Psoas muscle (tissue), 8 donors: ENCODE data around the gene MYEOV. TPM values are rescaled to one million over a fixed set of nuclear protein-coding genes. Genes with fewer than 3 reads are reported as not detected.

Experiments
- ATAC-seq, 4 donors: fragments of 200-7000 bp; cut with Tn5 transposase; one replicate each; pipeline ENCODE4 v1.9.1; 2020; ENCODE audit warnings: moderate library complexity in 3 of 4, mild to moderate bottlenecking in 2 of 4
- DNase-seq, 2 donors: peaks; one replicate each; pipeline ENCODE4 v3.0.0-alpha.2; 2020
- H3K27ac ChIP-seq: fragments of 200-600 bp; one replicate; pipeline ENCODE4 v1.8.0; 2022
- H3K27me3 ChIP-seq, 3 donors: fragments of 200-600 bp in 1 of 3; one replicate each; pipeline versions ENCODE4 v1.6.1 to v1.8.0; 2013 to 2022; ENCODE audit warnings: low read length in 2 of 3, mild to moderate bottlenecking in 2 of 3, moderate library complexity in 1 of 3; ENCODE audit not compliant: insufficient read depth in 3 of 3
- H3K36me3 ChIP-seq, 2 donors: fragments of 200-600 bp in 1 of 2; one replicate each; pipeline versions ENCODE4 v1.6.1 to v1.8.0; 2013 to 2022; ENCODE audit warnings: low read depth in 1 of 2, mild to moderate bottlenecking in 1 of 2, moderate library complexity in 1 of 2; ENCODE audit not compliant: insufficient read depth in 1 of 2
- H3K4me1 ChIP-seq: fragments of 200-600 bp; one replicate; pipeline ENCODE4 v1.8.0; 2022
- H3K4me3 ChIP-seq: fragments of 200-600 bp; one replicate; pipeline ENCODE4 v1.8.0; 2022; ENCODE audit warnings: mild to moderate bottlenecking
- H3K9me3 ChIP-seq: fragments of 200-600 bp; one replicate; pipeline ENCODE4 v1.8.0; 2022
- CTCF ChIP-seq: fragments of 200-600 bp; IDR thresholded peaks from one replicate; pipeline ENCODE4 v1.8.0; 2022; ENCODE audit warnings: antibody characterized with exemption
- WGBS, 3 donors: extraction: QIAGEN DNeasy Blood & Tissue Kit; methylation state at CpG; one replicate each; pipeline versions ENCODE4 v1.1.6 to v1.1.7; 2013; 5-methylcytosine and 5-hydroxymethylcytosine counted together
- intact Hi-C, 2 donors: fragments of 100-400 bp; cut with DNase I; formaldehyde crosslinking; loops; one replicate each; pipeline versions ENCODE4 v1.11.0 to v1.14.2; 2022
- polyA plus RNA-seq, 3 donors: library from polyadenylated mRNA; stranded (reverse); fragments of 200-250 nt; gene quantifications; one replicate each; pipeline ENCODE4 v1.2.3, GENCODE V29; 2013
- total RNA-seq, 4 donors: library from RNA; stranded (reverse); fragmentation: NEBNext Ultra II Directional in 2 of 4; extraction: Animal tissue kit (Norgen Biotek cat#: 25700) in 2 of 4; gene quantifications; one replicate each; pipeline versions ENCODE4 v1.2.1 to v1.2.4, GENCODE V29; 2021 to 2023
- donor health status: healthy with polysubstance abuse.
- donor health status: DM: no; HTN: no; CAD: no; lungs with moderate emphysema.
- donor health status: Bipolar disorder and iron deficiency.
- donor health status: healthy.
- donor health status: DM: yes; HTN: yes; CAD: no.
- donor health status: DM: no; HTN: no; CAD: no.
- donor health status: DM: no; HTN: no; CAD: no.
- donor health status: DM: yes; HTN: yes; CAD: no.

MYEOV gene
- total and polyA plus RNA-seq, 7 donors: 0.09 to 0.27 (median 0.14) TPM; not detected in 3

DNA sequence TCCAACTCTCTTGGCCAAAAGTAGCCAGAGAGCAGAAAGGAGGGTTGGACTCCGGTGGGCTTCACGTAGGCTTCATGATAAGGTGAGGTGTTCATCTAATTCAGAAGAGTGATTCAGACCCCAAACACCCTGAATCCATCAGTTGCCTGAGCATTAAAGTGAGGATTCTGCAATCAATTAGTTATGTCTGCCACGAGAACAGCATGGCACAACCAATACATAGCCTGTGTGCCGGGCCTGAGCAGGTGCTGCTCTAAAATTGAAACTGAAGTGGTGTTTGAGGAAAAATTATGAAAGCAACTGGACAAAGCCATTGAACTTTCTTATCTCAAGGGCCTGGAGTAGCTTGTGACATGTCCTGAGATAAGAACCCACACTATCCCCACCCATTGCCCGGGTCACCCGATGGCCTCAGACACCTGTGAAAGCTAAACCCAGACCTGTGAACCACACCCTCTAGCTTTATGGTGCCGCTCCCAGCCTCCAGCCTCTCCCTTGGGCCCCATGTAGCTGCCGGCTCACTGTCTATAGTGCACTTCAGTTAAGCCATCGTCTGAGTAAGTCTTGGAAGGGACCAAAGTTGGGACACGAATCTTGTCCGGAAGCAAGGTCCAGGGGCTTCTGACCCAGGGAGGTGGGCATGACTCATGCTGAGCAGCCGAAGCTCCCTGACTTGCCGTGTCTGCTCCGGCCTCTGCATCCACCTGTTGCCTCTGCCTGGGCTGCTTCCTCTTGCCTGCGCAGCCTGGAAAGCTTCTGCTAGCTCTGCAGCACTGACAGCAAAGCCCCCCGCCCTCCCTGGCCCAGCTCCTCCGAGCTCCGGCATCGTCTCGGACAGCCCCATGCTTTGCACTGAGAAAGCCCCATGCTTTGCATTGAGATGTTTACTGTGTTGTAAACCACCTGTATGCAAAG lies 5.7 kb upstream of the MYEOV start:
- Histone ChIP-seq H3K27me3 (peaks cover 0 to 14% (median 6%) of the 10 kb centered on the region in 3 donors), H3K4me3 (no peak overlapping the region), H3K36me3 (no peaks in the 10 kb centered on the region), H3K4me1 (no peaks in the 10 kb centered on the region), H3K27ac (no peak overlapping the region), H3K9me3 (no peaks in the 10 kb centered on the region)
- DNase-seq (peak in 1 of 2 donors; percentile 18), ATAC-seq (no peak)
- intact Hi-C loops: no loop called here
- no peak for TF ChIP-seq CTCF
- WGBS, 3 donors: 70 to 77% (median 74%) methylated on average over 20 of the region's 20 CpGs

DNA sequence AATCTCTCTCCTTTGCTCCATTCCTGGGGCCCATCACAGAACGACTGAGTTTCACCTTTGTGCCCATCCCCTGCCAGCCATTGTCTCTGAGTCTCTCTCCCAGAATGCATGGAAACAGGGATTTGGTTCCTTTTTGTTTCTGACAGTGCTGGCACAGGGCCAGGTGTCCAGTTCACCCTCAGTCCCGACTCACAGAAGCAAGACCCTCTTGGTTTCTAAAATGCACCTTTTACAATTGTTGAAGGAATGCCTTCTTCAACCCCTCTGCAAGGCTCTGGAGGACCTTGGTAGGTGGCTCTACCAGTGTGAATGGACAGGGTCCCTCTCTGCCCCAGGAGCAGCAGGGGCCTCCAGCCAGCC lies 5.1 kb upstream of the MYEOV start:
- Histone ChIP-seq H3K27me3 (peaks cover 0 to 14% (median 6%) of the 10 kb centered on the region in 3 donors), H3K36me3 (no peaks in the 10 kb centered on the region), H3K4me3 (no peak overlapping the region), H3K27ac (no peak overlapping the region), H3K9me3 (no peaks in the 10 kb centered on the region), H3K4me1 (no peaks in the 10 kb centered on the region)
- intact Hi-C loops: no loop called here
- WGBS, 3 donors: 31 to 38% (median 33%) methylated on average over 2 of the region's 2 CpGs
- peak in 1 of 2 donors; percentile 28 for DNase-seq
- TF ChIP-seq CTCF: no peak
- ATAC-seq: no peak

GRCh38 chr11:69290806-69291205 lies 3.1 kb upstream of the MYEOV start:
- Histone ChIP-seq H3K4me1 (no peaks in the 10 kb centered on the region), H3K27ac (no peak overlapping the region), H3K27me3 (peaks cover 0 to 10% (median 3%) of the 10 kb centered on the region in 3 donors), H3K4me3 (no peak overlapping the region), H3K36me3 (no peaks in the 10 kb centered on the region), H3K9me3 (no peaks in the 10 kb centered on the region)
- ATAC-seq (no peak), DNase-seq (peak in 1 of 2 donors; percentile 32)
- intact Hi-C loops: loop anchor here in 1 of 2 donors (10.0 kb wide), 1 partner anchor 354 kb away; the partner anchor contains the start of gene CCND1
- TF ChIP-seq CTCF: no peak
- WGBS, 3 donors: 90 to 93% (median 93%) methylated on average over 3 of the region's 3 CpGs

GRCh38 chr11:69291459-69292110 lies 2.4 kb upstream of the MYEOV start:
- Histone ChIP-seq H3K4me1 (peaks cover 3% of the 10 kb centered on the region), H3K4me3 (no peak overlapping the region), H3K9me3 (no peaks in the 10 kb centered on the region), H3K27me3 (peaks cover 0 to 11% (median 0%) of the 10 kb centered on the region in 3 donors), H3K36me3 (no peaks in the 10 kb centered on the region), H3K27ac (no peak overlapping the region)
- DNase-seq (no peak), ATAC-seq (no peak)
- intact Hi-C loops: loop anchor here in 1 of 2 donors (10.0 kb wide), 1 partner anchor 353 kb away; the partner anchor contains the start of gene CCND1
- 83 to 90% (median 86%) methylated on average over 4 of the region's 4 CpGs for WGBS, 3 donors
- no peak for TF ChIP-seq CTCF
